Uterus (tissue), 4 donors: ENCODE results near the gene RAD51B. TPM values are rescaled to one million over a fixed set of nuclear protein-coding genes. Genes with fewer than 3 reads are reported as not detected.

Experiments
- DNase-seq, 2 donors: peaks; one replicate each; pipeline ENCODE4 v3.0.0-alpha.2; 2019 to 2020
- H3K27ac ChIP-seq, 2 donors: fragments of 200-600 bp; sonication (generic); 1 replicate in 1 of 2; 2 replicates in 1 of 2; pipeline ENCODE4 v1.5.1; 2016 to 2018
- H3K27me3 ChIP-seq, 2 donors: fragments of 200-600 bp; sonication (generic); one replicate each; pipeline ENCODE4 v1.5.1; 2018 to 2019; ENCODE audit warnings: control low read depth in 1 of 2
- H3K36me3 ChIP-seq, 2 donors: fragments of 200-600 bp; sonication (generic); one replicate each; pipeline ENCODE4 v1.5.1; 2019; ENCODE audit warnings: control low read depth in 1 of 2
- H3K4me1 ChIP-seq, 2 donors: fragments of 200-600 bp; sonication (generic); one replicate each; pipeline ENCODE4 v1.5.1; 2018 to 2019; ENCODE audit warnings: control low read depth in 1 of 2
- H3K4me3 ChIP-seq, 2 donors: fragments of 200-600 bp; sonication (generic); 1 replicate in 1 of 2; 2 replicates in 1 of 2; pipeline ENCODE4 v1.5.1; 2018 to 2019; ENCODE audit warnings: mild to moderate bottlenecking in 1 of 2
- H3K9me3 ChIP-seq, 2 donors: fragments of 200-600 bp; sonication (generic); one replicate each; pipeline ENCODE4 v1.5.1; 2019; ENCODE audit warnings: control low read depth in 1 of 2
- CTCF ChIP-seq, 4 experiments: fragments of 200-600 bp in 2 of 4; fragments of 450-650 bp in 2 of 4; sonication (generic) in 2 of 4; IDR thresholded peaks; one replicate each; pipeline ENCODE4 v1.5.1; 2016 to 2019; ENCODE audit warnings: antibody characterized with exemption in 4 of 4, mild to moderate bottlenecking in 2 of 4, moderate library complexity in 1 of 4
- POLR2A ChIP-seq, 2 donors: fragments of 450-650 bp; IDR thresholded peaks; one replicate each; pipeline ENCODE4 v1.6.1; 2016; ENCODE audit warnings: antibody characterized with exemption in 2 of 2, mild to moderate bottlenecking in 1 of 2, moderate library complexity in 1 of 2
- intact Hi-C: fragments of 100-400 bp; cut with DNase I; formaldehyde crosslinking; loops from one replicate; pipeline ENCODE4 v1.15.1; 2023; ENCODE audit warnings: low total_unique reads
- total RNA-seq, 4 donors: library from RNA; depleted of rRNA in 3 of 4; stranded (reverse); fragments of >200 nt in 3 of 4; gene quantifications; one replicate each; pipeline versions ENCODE4 v1.1.0 to v1.2.4, GENCODE V29; 2014 to 2023
- donor health status: DM: yes; HTN: yes; CAD: no.

RAD51B gene
- total RNA-seq, 4 donors from 2014 or later = 29.5 to 100.0 (median 70.3) TPM

- Histone ChIP-seq H3K4me3 (no peak overlapping the region), H3K27me3 (no peaks in the 10 kb centered on the region), H3K36me3 (no peaks in the 10 kb centered on the region), H3K4me1 (no peaks in the 10 kb centered on the region), H3K27ac (peak overlapping the region in 1 of 2 donors; percentile 24), H3K9me3 (no peaks in the 10 kb centered on the region)
- no peak for DNase-seq
- intact Hi-C loops = no loop called here
- TF ChIP-seq CTCF (IDR thresholded peaks at IDR 0.05) = no peak
- no peak for TF ChIP-seq POLR2A (IDR thresholded peaks at IDR 0.05)
These were observed 759.0 kb downstream of the RAD51B start for GRCh38 chr14:68578597-68578996.

- Histone ChIP-seq H3K27ac (peak overlapping the region in 1 of 2 donors; percentile 52), H3K9me3 (no peaks in the 10 kb centered on the region), H3K36me3 (no peaks in the 10 kb centered on the region), H3K27me3 (no peaks in the 10 kb centered on the region), H3K4me3 (no peak overlapping the region), H3K4me1 (peaks cover 0 to 3% of the 10 kb centered on the region in 2 donors)
- no peak for TF ChIP-seq CTCF (IDR thresholded peaks at IDR 0.05)
- TF ChIP-seq POLR2A (IDR thresholded peaks at IDR 0.05) = no peak
- intact Hi-C loops = no loop called here
- no peak for DNase-seq
These were observed 760.6 kb downstream of the RAD51B start for GRCh38 chr14:68580096-68580645.

- Histone ChIP-seq H3K9me3 (no peaks in the 10 kb centered on the region), H3K36me3 (no peaks in the 10 kb centered on the region), H3K4me1 (peaks cover 0 to 8% of the 10 kb centered on the region in 2 donors), H3K4me3 (no peak overlapping the region), H3K27ac (peak overlapping the region in 1 of 2 donors; percentile 52), H3K27me3 (no peaks in the 10 kb centered on the region)
- intact Hi-C loops = no loop called here
- no peak for TF ChIP-seq CTCF (IDR thresholded peaks at IDR 0.05)
- TF ChIP-seq POLR2A (IDR thresholded peaks at IDR 0.05) = no peak
- no peak for DNase-seq
These were observed 761.1 kb downstream of the RAD51B start for GRCh38 chr14:68580671-68581070.

GRCh38 chr14:68583548-68584280 is 764.1 kb downstream of the RAD51B start:
- DNase-seq = no peak
- intact Hi-C loops = no loop called here
- Histone ChIP-seq H3K4me3 (no peak overlapping the region), H3K27ac (peak overlapping the region; percentile 91 to 98), H3K27me3 (no peaks in the 10 kb centered on the region), H3K9me3 (no peaks in the 10 kb centered on the region), H3K36me3 (no peaks in the 10 kb centered on the region), H3K4me1 (peaks cover 15 to 23% of the 10 kb centered on the region in 2 donors)
- no peak for TF ChIP-seq CTCF (IDR thresholded peaks at IDR 0.05)
- TF ChIP-seq POLR2A (IDR thresholded peaks at IDR 0.05) = no peak

GRCh38 chr14:68584786-68585185 is 765.2 kb downstream of the RAD51B start:
- no peak for DNase-seq
- no peak overlapping the region for H3K4me3 ChIP-seq
- no peaks in the 10 kb centered on the region for H3K27me3 ChIP-seq
- no peaks in the 10 kb centered on the region for H3K36me3 ChIP-seq
- H3K4me1 ChIP-seq = peaks cover 16 to 26% of the 10 kb centered on the region in 2 donors
- peak overlapping the region; percentile 91 to 98 for H3K27ac ChIP-seq
- intact Hi-C loops = no loop called here
- TF ChIP-seq CTCF (IDR thresholded peaks at IDR 0.05) (no peak), POLR2A (IDR thresholded peaks at IDR 0.05) (no peak)
- H3K9me3 ChIP-seq = no peaks in the 10 kb centered on the region
